H9 (cell line): ENCODE results near the gene TNS2. TPM values are rescaled to one million over a fixed set of nuclear protein-coding genes. Genes with fewer than 3 reads are reported as not detected.

ENCODE experiments used
- DNase-seq: peaks from one replicate; pipeline ENCODE4 v3.0.0-alpha.2; 2017
- H2AFZ ChIP-seq: one replicate; pipeline ENCODE4 v1.6.1; 2013; ENCODE audit warnings: mild to moderate bottlenecking, low read length, control low read depth, moderate library complexity
- H2AK5ac ChIP-seq: 2 replicates; pipeline ENCODE4 v1.6.1; 2013; ENCODE audit warnings: low read length, control low read depth, mixed read lengths; ENCODE audit not compliant: insufficient read length
- H2BK120ac ChIP-seq: one replicate; pipeline ENCODE4 v1.6.1; 2013; ENCODE audit warnings: low read depth, mild to moderate bottlenecking, low read length, control low read depth, inconsistent platforms; ENCODE audit not compliant: poor library complexity, severe bottlenecking
- H2BK12ac ChIP-seq: 2 replicates; pipeline ENCODE4 v1.6.1; 2013; ENCODE audit warnings: low read length, control low read depth, mixed read lengths, low read depth; ENCODE audit not compliant: insufficient read length
- H2BK15ac ChIP-seq: 2 replicates; pipeline ENCODE4 v1.6.1; 2013; ENCODE audit warnings: low read depth, low read length, control low read depth
- H2BK20ac ChIP-seq: one replicate; pipeline ENCODE4 v1.6.1; 2013; ENCODE audit warnings: low read depth, mild to moderate bottlenecking, low read length, control low read depth, inconsistent platforms; ENCODE audit not compliant: poor library complexity, severe bottlenecking
- H2BK5ac ChIP-seq: 2 replicates; pipeline ENCODE4 v1.6.1; 2013; ENCODE audit warnings: low read length, control low read depth, mixed read lengths; ENCODE audit not compliant: insufficient read length
- H3K14ac ChIP-seq: 2 replicates; pipeline ENCODE4 v1.6.1; 2013; ENCODE audit warnings: low read length, control low read depth; ENCODE audit not compliant: insufficient read depth
- H3K18ac ChIP-seq: 2 replicates; pipeline ENCODE4 v1.6.1; 2013; ENCODE audit warnings: low read depth, mild to moderate bottlenecking, mixed read lengths, low read length, control low read depth; ENCODE audit not compliant: insufficient read length
- H3K23ac ChIP-seq: 2 replicates; pipeline ENCODE4 v1.6.1; 2013; ENCODE audit warnings: low read length, control low read depth, mixed read lengths, low read depth; ENCODE audit not compliant: insufficient read length
- H3K23me2 ChIP-seq: 2 replicates; pipeline ENCODE4 v1.6.1; 2013; ENCODE audit warnings: low read depth, mild to moderate bottlenecking, mixed read lengths, low read length, control low read depth; ENCODE audit not compliant: insufficient read length, poor library complexity, severe bottlenecking
- H3K27ac ChIP-seq: 2 replicates; pipeline ENCODE4 v1.5.1; 2013; ENCODE audit warnings: low read length, control low read depth, mixed read lengths, low read depth; ENCODE audit not compliant: insufficient read length
- H3K27me3 ChIP-seq: 2 replicates; pipeline ENCODE4 v1.6.1; 2013; ENCODE audit warnings: low read length, control low read depth, inconsistent platforms; ENCODE audit not compliant: insufficient read depth
- H3K4ac ChIP-seq: 2 replicates; pipeline ENCODE4 v1.6.1; 2013; ENCODE audit warnings: low read depth, mild to moderate bottlenecking, control low read depth, inconsistent platforms, low read length, moderate library complexity
- H3K4me1 ChIP-seq: 2 replicates; pipeline ENCODE4 v1.6.1; 2013; ENCODE audit warnings: low read length, control low read depth, inconsistent platforms; ENCODE audit not compliant: insufficient read depth
- H3K4me2 ChIP-seq: 2 replicates; pipeline ENCODE4 v1.6.1; 2013; ENCODE audit warnings: low read length, control low read depth, mixed read lengths; ENCODE audit not compliant: insufficient read length, insufficient read depth
- H3K56ac ChIP-seq: 2 replicates; pipeline ENCODE4 v1.6.1; 2013; ENCODE audit warnings: low read depth, mild to moderate bottlenecking, mixed read lengths, low read length, control low read depth; ENCODE audit not compliant: insufficient read length
- H3K79me1 ChIP-seq: 2 replicates; pipeline ENCODE4 v1.6.1; 2013; ENCODE audit warnings: low read depth, mild to moderate bottlenecking, moderate library complexity, low read length, control low read depth, inconsistent platforms; ENCODE audit not compliant: insufficient read depth, poor library complexity, severe bottlenecking
- H3K79me2 ChIP-seq: 2 replicates; pipeline ENCODE4 v1.6.1; 2013; ENCODE audit warnings: low read length, control low read depth, inconsistent platforms; ENCODE audit not compliant: insufficient read depth
- H3K9ac ChIP-seq: 2 replicates; pipeline ENCODE4 v1.6.1; 2013; ENCODE audit warnings: low read length, control low read depth, mixed read lengths; ENCODE audit not compliant: insufficient read length; ENCODE audit errors: extremely low read depth
- H3K9me3 ChIP-seq: one replicate; pipeline ENCODE4 v1.6.1; 2013; ENCODE audit warnings: low read depth, low read length, inconsistent platforms; ENCODE audit not compliant: control insufficient read depth
- H3T11ph ChIP-seq: one replicate; pipeline ENCODE4 v1.6.1; 2013; ENCODE audit warnings: mild to moderate bottlenecking, low read length, control low read depth, inconsistent platforms
- H4K20me1 ChIP-seq: one replicate; pipeline ENCODE4 v1.6.1; 2013; ENCODE audit not compliant: control insufficient read depth, insufficient read length, insufficient read depth
- H4K5ac ChIP-seq: 2 replicates; pipeline ENCODE4 v1.6.1; 2013; ENCODE audit warnings: low read depth, mild to moderate bottlenecking, mixed read lengths, low read length, control low read depth; ENCODE audit not compliant: insufficient read length
- H4K8ac ChIP-seq: replicated peaks from 2 replicates; pipeline ENCODE4 v1.6.1; 2013; ENCODE audit warnings: low read length, control low read depth, mixed read lengths, low read depth; ENCODE audit not compliant: insufficient read length
- H4K91ac ChIP-seq: 2 replicates; pipeline ENCODE4 v1.6.1; 2013; ENCODE audit warnings: low read depth, mild to moderate bottlenecking, moderate library complexity, mixed read lengths, low read length, control low read depth; ENCODE audit not compliant: insufficient read length
- H3K27ac Mint-ChIP-seq, 3 experiments: 2 replicates in 2 of 3; 3 replicates in 1 of 3; pipeline ENCODE4 v1.8.0; 2020 to 2021; ENCODE audit warnings: mixed read lengths in 3 of 3, mild to moderate bottlenecking in 1 of 3, moderate library complexity in 1 of 3
- H3K27me3 Mint-ChIP-seq: 2 replicates; pipeline ENCODE4 v1.8.0; 2021; ENCODE audit warnings: low read depth, mild to moderate bottlenecking, moderate library complexity, mixed read lengths
- H3K36me3 Mint-ChIP-seq, 3 experiments: 2 replicates in 2 of 3; 3 replicates in 1 of 3; pipeline ENCODE4 v1.8.0; 2020 to 2021; ENCODE audit warnings: low read depth in 3 of 3, mixed read lengths in 3 of 3; ENCODE audit not compliant: insufficient read depth in 1 of 3
- H3K4me1 Mint-ChIP-seq, 2 experiments: 2 replicates each; pipeline ENCODE4 v1.8.0; 2020; ENCODE audit warnings: mixed read lengths in 2 of 2
- H3K4me3 Mint-ChIP-seq, 2 experiments: 2 replicates in 1 of 2; 3 replicates in 1 of 2; pipeline ENCODE4 v1.8.0; 2020 to 2021; ENCODE audit warnings: mild to moderate bottlenecking in 2 of 2, mixed read lengths in 2 of 2, moderate library complexity in 1 of 2
- H3K9me3 Mint-ChIP-seq, 2 experiments: 2 replicates in 1 of 2; 3 replicates in 1 of 2; pipeline ENCODE4 v1.8.0; 2020; ENCODE audit warnings: mild to moderate bottlenecking in 2 of 2, mixed read lengths in 2 of 2, moderate library complexity in 1 of 2
- WGBS: extraction: QIAGEN DNeasy Blood & Tissue Kit; methylation state at CpG from one replicate; pipeline ENCODE4 v1.1.7; 2013; ENCODE audit warnings: missing lambda C conversion rate, low lambda C conversion rate, mixed read lengths; ENCODE audit not compliant: insufficient read length; ENCODE audit errors: extremely low coverage; 5-methylcytosine and 5-hydroxymethylcytosine counted together
- total RNA-seq: library from RNA; stranded (reverse); gene quantifications from 2 replicates; pipeline ENCODE4 v1.2.1, GENCODE V29; 2021
- TF ChIP-seq, protein P1 (sequence below): fragments of 200-600 bp; sonication (generic); conservative IDR thresholded peaks from 3 replicates; pipeline ENCODE4 v1.8.0; 2021; ENCODE audit warnings: antibody characterized with exemption, mild to moderate bottlenecking

TNS2 gene
- total RNA-seq, 1 experiment from 2014 or later: 4.5 TPM

DNA sequence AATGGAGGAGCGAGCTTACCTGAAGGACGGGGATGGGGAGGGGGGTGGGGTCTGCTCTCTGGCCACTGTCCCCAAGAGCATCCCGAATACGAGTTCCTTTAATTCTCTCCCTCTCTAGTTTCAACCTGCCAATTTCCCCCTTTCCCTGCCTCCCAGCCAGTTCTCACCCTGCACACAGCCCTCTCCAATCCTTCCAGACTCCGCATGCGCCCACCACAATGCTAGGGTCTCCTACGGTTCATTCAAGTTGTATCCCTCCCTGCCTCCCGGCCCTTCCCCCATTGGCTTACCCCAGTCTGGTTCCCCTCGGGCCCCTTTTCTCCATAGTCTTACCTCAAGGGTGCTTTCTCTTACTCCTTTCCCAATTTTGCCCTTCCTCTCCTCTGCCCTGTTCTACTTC lies 46.9 kb downstream of the TNS2 start:
- Histone ChIP-seq H3K4me1 (peaks cover 6% of the 10 kb centered on the region; the same call in 1 of the 2 replicates), H3K9ac (no peak overlapping the region), H3K23me2 (peaks cover 24% of the 10 kb centered on the region), H3K79me1 (no peaks in the 10 kb centered on the region), H4K91ac (no peak overlapping the region), H3K27me3 (no peaks in the 10 kb centered on the region; the same call in 1 of the 2 replicates), H3K27ac (no peak overlapping the region), H2AFZ (no peak overlapping the region), H2BK5ac (no peak overlapping the region), H4K8ac (no peak overlapping the region), H4K5ac (no peak overlapping the region), H3K9me3 (no peaks in the 10 kb centered on the region), H2BK20ac (no peak overlapping the region), H3T11ph (no peak overlapping the region), H4K20me1 (no peaks in the 10 kb centered on the region), H2BK120ac (no peak overlapping the region), H2BK15ac (no peak overlapping the region), H3K4ac (no peak overlapping the region), H3K79me2 (no peaks in the 10 kb centered on the region), H3K4me2 (peak overlapping the region; percentile 98), H3K18ac (no peak overlapping the region), H2AK5ac (no peak overlapping the region), H3K56ac (no peak overlapping the region), H3K23ac (no peak overlapping the region), H2BK12ac (no peak overlapping the region), H3K14ac (no peak overlapping the region)
- no CpG with 5 or more reads among the region's 9 CpGs for WGBS
- TF ChIP-seq, protein P1, sequence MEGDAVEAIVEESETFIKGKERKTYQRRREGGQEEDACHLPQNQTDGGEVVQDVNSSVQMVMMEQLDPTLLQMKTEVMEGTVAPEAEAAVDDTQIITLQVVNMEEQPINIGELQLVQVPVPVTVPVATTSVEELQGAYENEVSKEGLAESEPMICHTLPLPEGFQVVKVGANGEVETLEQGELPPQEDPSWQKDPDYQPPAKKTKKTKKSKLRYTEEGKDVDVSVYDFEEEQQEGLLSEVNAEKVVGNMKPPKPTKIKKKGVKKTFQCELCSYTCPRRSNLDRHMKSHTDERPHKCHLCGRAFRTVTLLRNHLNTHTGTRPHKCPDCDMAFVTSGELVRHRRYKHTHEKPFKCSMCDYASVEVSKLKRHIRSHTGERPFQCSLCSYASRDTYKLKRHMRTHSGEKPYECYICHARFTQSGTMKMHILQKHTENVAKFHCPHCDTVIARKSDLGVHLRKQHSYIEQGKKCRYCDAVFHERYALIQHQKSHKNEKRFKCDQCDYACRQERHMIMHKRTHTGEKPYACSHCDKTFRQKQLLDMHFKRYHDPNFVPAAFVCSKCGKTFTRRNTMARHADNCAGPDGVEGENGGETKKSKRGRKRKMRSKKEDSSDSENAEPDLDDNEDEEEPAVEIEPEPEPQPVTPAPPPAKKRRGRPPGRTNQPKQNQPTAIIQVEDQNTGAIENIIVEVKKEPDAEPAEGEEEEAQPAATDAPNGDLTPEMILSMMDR: no peak
- Mint-ChIP-seq H3K9me3 (peaks cover 0 to 3% of the 10 kb centered on the region in 2 experiments; a peak in 1 of 5 replicates), H3K4me3 (peak overlapping the region; percentile 68 to 91), H3K27me3 (peaks cover 74% of the 10 kb centered on the region), H3K4me1 (peaks cover 27 to 39% of the 10 kb centered on the region in 2 experiments), H3K36me3 (no peaks in the 10 kb centered on the region; a peak in 1 of 7 replicates), H3K27ac (no peak overlapping the region; a peak in 1 of 7 replicates)
- no peak for DNase-seq
